ENCODE data around the gene MORC2.

Gene MORC2

GRCh38 chr22:30931541-30932300, 36.9 kb downstream of the MORC2 start:
- TF ChIP-seq SPI1 (IDR thresholded peaks at IDR 0.05; ENCODE audit: borderline replicate concordance, low read depth) (no peak), CTCF (IDR thresholded peaks at IDR 0.05; ENCODE audit: insufficient read depth, low read length) (no peak), REST (IDR thresholded peaks at IDR 0.05; ENCODE audit: insufficient replicate concordance, low read depth) (no peak), POLR2AphosphoS5 (IDR thresholded peaks at IDR 0.05; ENCODE audit: low read depth) (no peak), GABPA (IDR thresholded peaks at IDR 0.05; ENCODE audit: low read depth) (no peak)
- no peak for DNase-seq (ENCODE audit: low read depth in 1 of 2, low spot score in 1 of 2)
- H3K27me3 ChIP-seq (ENCODE audit: insufficient read depth, poor library complexity, severe bottlenecking), result no peaks in the 10 kb centered on the region
- H3K4me3 ChIP-seq (replicated peaks; ENCODE audit: insufficient read depth, low read length), result no peak overlapping the region
- H3K27ac ChIP-seq (replicated peaks), result no peak overlapping the region

GRCh38 chr22:30930228-30930627, 38.3 kb downstream of the MORC2 start:
- TF ChIP-seq REST (IDR thresholded peaks at IDR 0.05; ENCODE audit: insufficient replicate concordance, low read depth) (no peak), SPI1 (IDR thresholded peaks at IDR 0.05; ENCODE audit: borderline replicate concordance, low read depth) (no peak), CTCF (IDR thresholded peaks at IDR 0.05; ENCODE audit: insufficient read depth, low read length) (no peak), GABPA (IDR thresholded peaks at IDR 0.05; ENCODE audit: low read depth) (no peak), POLR2AphosphoS5 (IDR thresholded peaks at IDR 0.05; ENCODE audit: low read depth) (no peak)
- no peak overlapping the region for H3K4me3 ChIP-seq (replicated peaks; ENCODE audit: insufficient read depth, low read length)
- DNase-seq (ENCODE audit: low read depth in 1 of 2, low spot score in 1 of 2), result no peak
- no peak overlapping the region for H3K27ac ChIP-seq (replicated peaks)
- no peaks in the 10 kb centered on the region for H3K27me3 ChIP-seq (ENCODE audit: insufficient read depth, poor library complexity, severe bottlenecking)

- DNase-seq (ENCODE audit: low read depth in 1 of 2, low spot score in 1 of 2), result no peak
- no peak overlapping the region for H3K4me3 ChIP-seq (replicated peaks; ENCODE audit: insufficient read depth, low read length)
- TF ChIP-seq POLR2AphosphoS5 (IDR thresholded peaks at IDR 0.05; ENCODE audit: low read depth) (no peak), GABPA (IDR thresholded peaks at IDR 0.05; ENCODE audit: low read depth) (no peak), REST (IDR thresholded peaks at IDR 0.05; ENCODE audit: insufficient replicate concordance, low read depth) (no peak), CTCF (IDR thresholded peaks at IDR 0.05; ENCODE audit: insufficient read depth, low read length) (no peak), SPI1 (IDR thresholded peaks at IDR 0.05; ENCODE audit: borderline replicate concordance, low read depth) (no peak)
- no peaks in the 10 kb centered on the region for H3K27me3 ChIP-seq (ENCODE audit: insufficient read depth, poor library complexity, severe bottlenecking)
- no peak overlapping the region for H3K27ac ChIP-seq (replicated peaks)
These were observed 40.2 kb downstream of the MORC2 start for GRCh38 chr22:30928401-30928800.
